ENCODE results near the gene PAK5.

- TF ChIP-seq, protein P1, sequence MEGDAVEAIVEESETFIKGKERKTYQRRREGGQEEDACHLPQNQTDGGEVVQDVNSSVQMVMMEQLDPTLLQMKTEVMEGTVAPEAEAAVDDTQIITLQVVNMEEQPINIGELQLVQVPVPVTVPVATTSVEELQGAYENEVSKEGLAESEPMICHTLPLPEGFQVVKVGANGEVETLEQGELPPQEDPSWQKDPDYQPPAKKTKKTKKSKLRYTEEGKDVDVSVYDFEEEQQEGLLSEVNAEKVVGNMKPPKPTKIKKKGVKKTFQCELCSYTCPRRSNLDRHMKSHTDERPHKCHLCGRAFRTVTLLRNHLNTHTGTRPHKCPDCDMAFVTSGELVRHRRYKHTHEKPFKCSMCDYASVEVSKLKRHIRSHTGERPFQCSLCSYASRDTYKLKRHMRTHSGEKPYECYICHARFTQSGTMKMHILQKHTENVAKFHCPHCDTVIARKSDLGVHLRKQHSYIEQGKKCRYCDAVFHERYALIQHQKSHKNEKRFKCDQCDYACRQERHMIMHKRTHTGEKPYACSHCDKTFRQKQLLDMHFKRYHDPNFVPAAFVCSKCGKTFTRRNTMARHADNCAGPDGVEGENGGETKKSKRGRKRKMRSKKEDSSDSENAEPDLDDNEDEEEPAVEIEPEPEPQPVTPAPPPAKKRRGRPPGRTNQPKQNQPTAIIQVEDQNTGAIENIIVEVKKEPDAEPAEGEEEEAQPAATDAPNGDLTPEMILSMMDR (optimal IDR thresholded peaks at IDR 0.05 in 1 of 3, IDR thresholded peaks at IDR 0.05 in 1 of 3, conservative IDR thresholded peaks at IDR 0.05 in 1 of 3; ENCODE audit: extremely low read depth in 1 of 3, insufficient read depth in 2 of 3, low read length in 3 of 3), result no peak
- no peak for TF ChIP-seq EZH2 (IDR thresholded peaks at IDR 0.05; ENCODE audit: low read length)
These were observed 228.2 kb downstream of the PAK5 start for GRCh38 chr20:9610665-9611064.
